Fibroblast of mammary gland (primary cell): ENCODE results near the gene MAP1LC3B.

ENCODE experiments used
- DNase-seq: peaks from one replicate; pipeline ENCODE4 v3.0.0-alpha.2; 2010; ENCODE audit warnings: low read depth
- H3K4me3 ChIP-seq: 2 replicates; pipeline ENCODE4 v1.5.1; 2011; ENCODE audit warnings: low read depth, mild to moderate bottlenecking, low read length, moderate library complexity; ENCODE audit not compliant: control insufficient read depth
- CTCF ChIP-seq: conservative IDR thresholded peaks from 2 replicates; pipeline ENCODE4 v1.5.1; 2011; ENCODE audit warnings: low read depth, low read length, inconsistent platforms; ENCODE audit not compliant: control insufficient read depth, insufficient read depth

MAP1LC3B gene

DNA sequence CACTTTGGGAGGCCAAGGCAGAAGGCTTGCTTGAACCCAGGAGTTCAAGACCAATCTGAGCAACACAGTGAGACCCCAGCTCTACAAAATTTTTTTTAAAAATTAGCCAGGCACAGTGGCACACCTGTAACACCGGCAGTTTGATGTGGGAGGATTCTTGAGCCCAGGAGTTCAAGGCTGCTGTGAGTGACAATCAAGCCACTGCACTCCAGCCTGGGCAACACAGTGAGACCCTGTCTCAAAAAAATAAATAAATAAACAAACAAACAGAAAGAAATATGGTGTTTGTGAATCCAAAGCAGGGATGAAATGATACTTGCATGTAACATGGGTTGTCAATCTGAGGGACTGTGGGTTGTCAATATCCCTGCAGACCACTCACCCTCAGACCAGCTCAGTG is 25.2 kb upstream of the MAP1LC3B start:
- no peak for DNase-seq
- no peak for TF ChIP-seq CTCF
- H3K4me3 ChIP-seq: no peak overlapping the region

- TF ChIP-seq CTCF: no peak
- DNase-seq: no peak
- no peak overlapping the region for H3K4me3 ChIP-seq
Measured at GRCh38 chr16:87367529-87367928, 24.6 kb upstream of the MAP1LC3B start.

DNA sequence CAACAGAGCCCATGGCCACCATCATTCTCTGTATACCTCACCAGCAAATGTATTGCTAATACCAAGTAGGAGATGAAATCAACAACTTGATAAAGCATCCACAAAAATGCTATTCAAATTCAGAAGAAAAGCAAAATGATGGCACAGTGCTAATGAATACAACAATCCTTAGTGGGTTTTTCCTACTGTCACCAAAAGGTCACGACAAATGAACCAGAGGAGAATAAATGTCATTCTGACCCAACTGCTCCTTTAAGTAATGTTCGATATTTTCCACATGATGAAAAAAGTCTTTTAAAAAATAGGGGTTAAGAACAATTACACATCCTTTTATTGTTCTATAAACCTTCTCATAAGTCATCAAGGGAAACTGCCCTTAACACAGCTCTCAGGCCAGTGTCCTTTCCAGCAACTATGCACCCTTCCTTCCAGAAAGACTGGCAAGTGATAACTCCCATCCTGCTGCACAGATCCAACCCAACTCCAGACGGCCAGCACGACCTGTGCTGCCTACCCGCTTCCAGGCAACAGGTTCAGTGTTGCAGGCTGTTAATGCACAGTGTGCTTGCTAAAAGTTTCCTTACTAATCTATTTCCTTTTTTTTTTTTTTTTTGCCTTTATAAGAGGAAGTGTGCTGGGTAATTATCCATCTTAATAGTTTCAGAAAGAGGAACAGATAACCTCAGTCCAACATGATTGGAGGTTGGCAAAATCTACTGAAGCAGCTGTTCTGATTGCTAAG is 23.9 kb upstream of the MAP1LC3B start:
- DNase-seq: no peak

GRCh38 chr16:87369117-87369765 is 22.9 kb upstream of the MAP1LC3B start:
- H3K4me3 ChIP-seq: no peak overlapping the region
- no peak for TF ChIP-seq CTCF
- no peak for DNase-seq

More for the DNA sequence above, 23.9 kb upstream of the MAP1LC3B start:
- no peak overlapping the region for H3K4me3 ChIP-seq
- no peak for TF ChIP-seq CTCF

GRCh38 chr16:87369796-87370719 is 22.1 kb upstream of the MAP1LC3B start:
- H3K4me3 ChIP-seq: no peak overlapping the region
- no peak for DNase-seq
- no peak for TF ChIP-seq CTCF

DNA sequence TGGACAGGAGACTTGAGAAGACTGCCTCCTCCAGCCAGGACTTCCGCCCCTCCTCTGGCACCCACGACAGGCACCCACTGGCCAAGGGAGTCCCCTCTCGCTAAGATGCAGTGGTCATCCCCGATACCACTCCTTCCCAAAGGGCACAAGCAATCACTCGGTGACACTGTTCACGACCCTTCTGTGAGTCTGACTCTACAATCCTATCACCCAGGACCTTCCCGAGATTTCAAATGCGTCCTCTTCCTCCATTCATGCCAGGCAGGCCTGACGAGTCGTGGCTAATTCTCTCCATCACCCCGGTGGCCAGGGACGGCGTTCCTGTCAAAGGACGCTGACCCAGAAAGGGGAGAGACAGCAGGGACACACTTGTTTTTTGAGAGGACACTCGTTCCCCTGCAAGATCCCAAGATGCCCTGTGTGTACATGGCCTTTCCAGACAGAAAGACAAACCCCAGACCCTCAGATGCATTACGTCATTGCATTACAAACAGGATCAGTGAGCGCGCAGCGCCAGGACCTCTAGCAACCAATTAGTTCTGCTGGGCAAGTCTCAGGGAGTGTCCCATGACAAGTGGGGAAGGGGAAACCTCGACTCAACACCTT is 20.8 kb upstream of the MAP1LC3B start:
- no peak overlapping the region for H3K4me3 ChIP-seq
- no peak for TF ChIP-seq CTCF
- DNase-seq: no peak
